Skin of body (tissue), 2 donors: Measurements from ENCODE around the gene AOC1. TPM values are rescaled to one million over a fixed set of nuclear protein-coding genes. Genes with fewer than 3 reads are reported as not detected.

Source experiments
- DNase-seq: peaks from one replicate; lab custom pipeline; 2025; lab: John Stamatoyannopoulos, UW
- total RNA-seq: library from RNA; depleted of rRNA; stranded (reverse); fragments of >200 nt; gene quantifications from one replicate; pipeline ENCODE4 v1.2.3, GENCODE V29; 2014

AOC1 gene
- total RNA-seq, 1 donor from 2014 or later = 0.59 TPM

- no peak for DNase-seq
These were observed 17.3 kb upstream of the AOC1 start for GRCh38 chr7:150835019-150835418.

GRCh38 chr7:150835702-150836280 lies 16.5 kb upstream of the AOC1 start:
- DNase-seq = no peak

- no peak for DNase-seq
These were observed 13.2 kb upstream of the AOC1 start for GRCh38 chr7:150838965-150839650.

GRCh38 chr7:150842018-150842417 lies 10.3 kb upstream of the AOC1 start:
- DNase-seq = no peak

- DNase-seq = no peak
These were observed 9.6 kb upstream of the AOC1 start for GRCh38 chr7:150842716-150843115.

- DNase-seq = no peak
These were observed 6.9 kb upstream of the AOC1 start for GRCh38 chr7:150845421-150845861.

GRCh38 chr7:150846291-150847115 lies 5.8 kb upstream of the AOC1 start:
- DNase-seq = no peak

GRCh38 chr7:150847536-150847935 lies 4.8 kb upstream of the AOC1 start:
- no peak for DNase-seq

- DNase-seq = no peak
These were observed 4.2 kb upstream of the AOC1 start for GRCh38 chr7:150848111-150848510.

GRCh38 chr7:150848561-150849115 lies 3.7 kb upstream of the AOC1 start:
- DNase-seq = no peak

GRCh38 chr7:150849204-150849775 lies 3.0 kb upstream of the AOC1 start:
- no peak for DNase-seq

GRCh38 chr7:150850273-150850672 lies 2.0 kb upstream of the AOC1 start:
- no peak for DNase-seq

GRCh38 chr7:150851492-150852370 lies 586 bp upstream of the AOC1 start:
- no peak for DNase-seq

- no peak for DNase-seq
These were observed 2.0 kb downstream of the AOC1 start for GRCh38 chr7:150854066-150855000.

- no peak for DNase-seq
These were observed 2.7 kb downstream of the AOC1 start for GRCh38 chr7:150855046-150855445.

GRCh38 chr7:150855476-150856302 lies 3.4 kb downstream of the AOC1 start:
- no peak for DNase-seq

- DNase-seq = no peak
These were observed 4.3 kb downstream of the AOC1 start for GRCh38 chr7:150856303-150857275.
